ENCODE data around the gene STXBP2. TPM values are rescaled to one million over a fixed set of nuclear protein-coding genes. Genes with fewer than 3 reads are reported as not detected.

Gene STXBP2
- total and polyA plus RNA-seq, 9 of the 15 experiments (the other 6 are each of a cell fraction or from before 2014, with no cell fraction given) = 2.5 to 163 (median 71.3) TPM

- peak within 1 kb of the TSS; percentile 99 for H3K4me2 ChIP-seq (ENCODE audit: insufficient read depth, low read length)
- under 1% methylated on average over 37 of the region's 40 CpGs for WGBS (ENCODE audit: insufficient coverage, low coverage, missing lambda C conversion rate)
- no TSS peak for BruUV-seq (replicated peaks)
- H2AFZ ChIP-seq (ENCODE audit: low read depth, low read length) = peak within 1 kb of the TSS; percentile 82
- H3K9me1 ChIP-seq (ENCODE audit: control insufficient read depth, insufficient read depth, low read length) = no peaks in the 10 kb centered on the region
- H3K9ac ChIP-seq (ENCODE audit: insufficient read depth in 1 of 2, low read depth in 2 of 2, low read length in 2 of 2) = peak within 1 kb of the TSS; percentile 95
- H3K9me3 ChIP-seq (replicated peaks; ENCODE audit: control insufficient read depth, insufficient read depth, low read depth, low read length) = no peaks in the 10 kb centered on the region
- DNase-seq (ENCODE audit: extremely low read depth in 1 of 4, low spot score in 3 of 4) (peak; percentile 96 to 100 (median 97)), ATAC-seq (peak; percentile 99), FAIRE-seq (peak; percentile 100)
- H3K4me1 ChIP-seq (replicated peaks in 1 of 2; ENCODE audit: control insufficient read depth in 2 of 2, insufficient read depth in 2 of 2, low read length in 2 of 2) = peaks cover 8 to 32% of the 10 kb centered on the region in 2 experiments; a peak in 4 of 5 replicates
- H3K36me3 ChIP-seq (ENCODE audit: control insufficient read depth, insufficient read depth, low read length) = peaks cover 37% of the 10 kb centered on the region; the same call in 2 of the 3 replicates
- CTCF ChIA-PET (ENCODE audit: low intra/inter-chr PET ratio) = interaction anchor here (0.7 kb wide), 1 partner anchor 200 kb away, joined by 4 read pairs; the partner anchor contains the start of gene EVI5L
- H3K79me2 ChIP-seq (ENCODE audit: control insufficient read depth, insufficient read depth, low read length) = peaks cover 49% of the 10 kb centered on the region
- H3K27me3 ChIP-seq (ENCODE audit: control insufficient read depth in 2 of 2, insufficient read depth in 2 of 2, low read length in 2 of 2) = no peaks in the 10 kb centered on the region
- in situ Hi-C loops (cut with MboI) = no loop called here
- no peaks in the 10 kb centered on the region for H4K20me1 ChIP-seq (replicated peaks; ENCODE audit: control insufficient read depth, insufficient read depth, low read length)
- intact Hi-C loops (cut with micrococcal nuclease) = no loop called here
- peak within 1 kb of the TSS; percentile 91 for H3K27ac ChIP-seq (ENCODE audit: extremely low read depth, low read depth, low read length)
- peak within 1 kb of the TSS; percentile 89 for H3K4me3 ChIP-seq
- POLR2A ChIA-PET = interaction anchor here (0.6 to 4.8 kb wide), 10 partner anchors 8 to 280 kb away, joined by 3 to 22 read pairs (median 4); partner anchors contain the start of gene MCOLN1
- TF ChIP-seq BDP1 (IDR thresholded peaks at IDR 0.05; ENCODE audit: insufficient read depth, insufficient read length) (no peak), CAMTA2 (CRISPR knock-in tag; conservative IDR thresholded peaks at IDR 0.05) (no peak), TARDBP (IDR thresholded peaks at IDR 0.05) (no peak), NKRF (IDR thresholded peaks at IDR 0.05; ENCODE audit: borderline replicate concordance) (peak; percentile 92), ZNF76 (CRISPR knock-in tag; IDR thresholded peaks at IDR 0.05; ENCODE audit: borderline replicate concordance) (no peak), RBFOX2 (IDR thresholded peaks at IDR 0.05; ENCODE audit: low read depth, low read length) (peak; percentile 88), RFX7 (CRISPR knock-in tag; IDR thresholded peaks at IDR 0.05) (no peak), ZBTB1 (CRISPR knock-in tag; IDR thresholded peaks at IDR 0.05; ENCODE audit: borderline replicate concordance, low read depth) (no peak), EWSR1 (IDR thresholded peaks at IDR 0.05; ENCODE audit: borderline replicate concordance, low read depth, partially characterized antibody) (no peak), MEF2A (IDR thresholded peaks at IDR 0.05; ENCODE audit: control insufficient read depth, low read depth, low read length) (no peak), ZNF121 (CRISPR knock-in tag; conservative IDR thresholded peaks at IDR 0.05) (no peak), RBM15 (IDR thresholded peaks at IDR 0.05; ENCODE audit: insufficient read depth, low read length) (no peak), HDAC6 (IDR thresholded peaks at IDR 0.05; ENCODE audit: low read depth, low read length) (no peak), GABPB2 (CRISPR knock-in tag; conservative IDR thresholded peaks at IDR 0.05) (no peak)
- TF ChIP-seq, protein P1, sequence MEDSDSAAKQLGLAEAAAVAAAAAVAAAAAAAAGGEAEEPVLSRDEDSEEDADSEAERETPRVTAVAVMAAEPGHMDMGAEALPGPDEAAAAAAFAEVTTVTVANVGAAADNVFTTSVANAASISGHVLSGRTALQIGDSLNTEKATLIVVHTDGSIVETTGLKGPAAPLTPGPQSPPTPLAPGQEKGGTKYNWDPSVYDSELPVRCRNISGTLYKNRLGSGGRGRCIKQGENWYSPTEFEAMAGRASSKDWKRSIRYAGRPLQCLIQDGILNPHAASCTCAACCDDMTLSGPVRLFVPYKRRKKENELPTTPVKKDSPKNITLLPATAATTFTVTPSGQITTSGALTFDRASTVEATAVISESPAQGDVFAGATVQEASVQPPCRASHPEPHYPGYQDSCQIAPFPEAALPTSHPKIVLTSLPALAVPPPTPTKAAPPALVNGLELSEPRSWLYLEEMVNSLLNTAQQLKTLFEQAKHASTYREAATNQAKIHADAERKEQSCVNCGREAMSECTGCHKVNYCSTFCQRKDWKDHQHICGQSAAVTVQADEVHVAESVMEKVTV (CRISPR knock-in tag; IDR thresholded peaks at IDR 0.05) = no peak
- TF ChIP-seq, protein P2, sequence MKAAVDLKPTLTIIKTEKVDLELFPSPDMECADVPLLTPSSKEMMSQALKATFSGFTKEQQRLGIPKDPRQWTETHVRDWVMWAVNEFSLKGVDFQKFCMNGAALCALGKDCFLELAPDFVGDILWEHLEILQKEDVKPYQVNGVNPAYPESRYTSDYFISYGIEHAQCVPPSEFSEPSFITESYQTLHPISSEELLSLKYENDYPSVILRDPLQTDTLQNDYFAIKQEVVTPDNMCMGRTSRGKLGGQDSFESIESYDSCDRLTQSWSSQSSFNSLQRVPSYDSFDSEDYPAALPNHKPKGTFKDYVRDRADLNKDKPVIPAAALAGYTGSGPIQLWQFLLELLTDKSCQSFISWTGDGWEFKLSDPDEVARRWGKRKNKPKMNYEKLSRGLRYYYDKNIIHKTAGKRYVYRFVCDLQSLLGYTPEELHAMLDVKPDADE (conservative IDR thresholded peaks at IDR 0.05; ENCODE audit: control insufficient read depth, low read depth, low read length) = 0 out of 2 replicates have a peak, but pooled peaks have one; percentile 49
These were observed 7.4 kb upstream of the STXBP2 start, which contains the start of the genes PET100 and XAB2 for GRCh38 chr19:7629347-7630054. Gene PET100 (plus strand): TSS chr19:7629793. CDS start chr19:7629834, 41 bp downstream. Gene XAB2 (minus strand): TSS chr19:7629545. CDS start chr19:7629527, 18 bp downstream.
